ENCODE measurements around the gene BAG1.

BAG1 gene

DNA sequence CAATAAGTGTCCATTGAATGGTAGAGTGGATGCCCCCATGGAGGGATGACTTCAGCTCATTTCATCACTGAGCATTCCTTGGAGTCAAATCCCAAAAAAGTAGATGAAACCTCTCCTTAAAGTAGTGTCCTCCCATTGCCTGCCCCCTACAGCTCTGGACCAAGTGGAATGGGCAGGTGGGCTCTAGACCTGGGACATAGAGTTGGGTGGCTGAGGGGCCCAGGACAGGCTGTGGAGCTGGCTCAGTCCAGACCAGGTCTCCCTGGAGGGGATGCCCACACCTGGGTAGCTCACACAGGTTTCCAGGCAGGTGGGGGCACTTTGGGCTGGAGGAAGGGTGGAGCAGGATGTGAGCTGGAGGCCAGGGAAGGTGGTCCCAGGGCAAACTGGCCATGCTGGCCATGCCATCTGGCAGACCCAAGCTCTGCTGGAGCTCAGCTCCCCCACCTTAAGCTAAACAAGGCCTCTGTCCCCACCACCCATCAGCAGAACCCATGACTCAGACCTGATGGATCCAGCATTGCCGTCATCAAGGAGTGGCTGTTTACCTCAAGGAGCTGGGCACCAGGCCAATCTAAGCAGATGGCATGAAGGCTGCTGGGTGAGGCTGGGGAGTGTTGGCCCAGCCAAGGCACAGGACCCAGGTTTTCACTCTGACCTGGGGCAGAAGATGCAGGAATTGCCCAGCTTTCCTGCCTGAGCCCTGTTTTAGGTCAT lies 30.7 kb downstream of the BAG1 start:
- H4K20me1 ChIP-seq (ENCODE audit: low read depth, low read length), result no peaks in the 10 kb centered on the region
- H3K79me2 ChIP-seq (ENCODE audit: insufficient read depth, low read length), result no peaks in the 10 kb centered on the region
- H3K4me3 ChIP-seq (ENCODE audit: insufficient read depth, low read length, poor library complexity, severe bottlenecking), result no peak overlapping the region
- H3K9ac ChIP-seq (ENCODE audit: low read length), result no peak overlapping the region
- H3K27me3 ChIP-seq (ENCODE audit: low read length), result no peaks in the 10 kb centered on the region
- H3K27ac ChIP-seq (ENCODE audit: low read depth, low read length), result no peak overlapping the region
- H3F3A ChIP-seq (ENCODE audit: insufficient read depth), result no peaks in the 10 kb centered on the region
- H3K9me3 ChIP-seq (ENCODE audit: insufficient read depth, low read length), result no peaks in the 10 kb centered on the region
- H3K4me2 ChIP-seq (ENCODE audit: low read depth, low read length, poor library complexity, severe bottlenecking), result no peak overlapping the region
- no peak overlapping the region for H2AFZ ChIP-seq (ENCODE audit: low read depth, low read length, severe bottlenecking)
- no peaks in the 10 kb centered on the region for H3K9me2 ChIP-seq (replicated peaks; ENCODE audit: insufficient read depth, low read length)
- H3K36me3 ChIP-seq (ENCODE audit: low read length), result no peaks in the 10 kb centered on the region
- no peak for TF ChIP-seq EZH2phosphoT487 (conservative IDR thresholded peaks at IDR 0.05; ENCODE audit: low read length)

DNA sequence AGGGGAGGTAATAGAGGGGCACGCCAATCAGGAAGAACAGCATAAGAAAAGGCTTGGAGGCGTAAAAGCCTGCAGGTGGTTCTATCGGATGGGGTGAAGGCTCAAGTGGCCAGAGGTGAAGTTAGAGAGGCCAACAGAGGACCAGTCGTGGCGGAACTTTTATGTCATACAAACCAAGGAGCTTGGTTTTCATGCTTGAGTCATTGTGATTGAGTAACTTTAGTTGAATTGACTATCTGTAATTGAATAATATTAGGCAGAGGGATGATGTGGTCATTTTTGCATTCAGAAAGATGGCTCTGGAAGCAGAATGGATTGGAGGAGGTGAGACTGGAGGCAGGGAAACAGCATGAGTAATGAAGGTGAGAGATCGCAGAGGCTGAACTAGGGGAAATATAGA lies 31.7 kb downstream of the BAG1 start:
- no peak overlapping the region for H3K4me2 ChIP-seq (ENCODE audit: low read depth, low read length, poor library complexity, severe bottlenecking)
- no peaks in the 10 kb centered on the region for H3K9me2 ChIP-seq (replicated peaks; ENCODE audit: insufficient read depth, low read length)
- no peaks in the 10 kb centered on the region for H3K27me3 ChIP-seq (ENCODE audit: low read length)

GRCh38 chr9:33231623-33231942 lies 32.9 kb downstream of the BAG1 start:
- no peak overlapping the region for H2AFZ ChIP-seq (ENCODE audit: low read depth, low read length, severe bottlenecking)
- H3K4me2 ChIP-seq (ENCODE audit: low read depth, low read length, poor library complexity, severe bottlenecking), result no peak overlapping the region

More for the DNA sequence above, 31.7 kb downstream of the BAG1 start:
- no peak overlapping the region for H3K4me3 ChIP-seq (ENCODE audit: insufficient read depth, low read length, poor library complexity, severe bottlenecking)
- no peaks in the 10 kb centered on the region for H3K79me2 ChIP-seq (ENCODE audit: insufficient read depth, low read length)
- H3K36me3 ChIP-seq (ENCODE audit: low read length), result no peaks in the 10 kb centered on the region
- no peaks in the 10 kb centered on the region for H4K20me1 ChIP-seq (ENCODE audit: low read depth, low read length)
- no peaks in the 10 kb centered on the region for H3F3A ChIP-seq (ENCODE audit: insufficient read depth)
- H3K9ac ChIP-seq (ENCODE audit: low read length), result no peak overlapping the region
- H2AFZ ChIP-seq (ENCODE audit: low read depth, low read length, severe bottlenecking), result no peak overlapping the region
- no peaks in the 10 kb centered on the region for H3K9me3 ChIP-seq (ENCODE audit: insufficient read depth, low read length)
- TF ChIP-seq, protein P1, sequence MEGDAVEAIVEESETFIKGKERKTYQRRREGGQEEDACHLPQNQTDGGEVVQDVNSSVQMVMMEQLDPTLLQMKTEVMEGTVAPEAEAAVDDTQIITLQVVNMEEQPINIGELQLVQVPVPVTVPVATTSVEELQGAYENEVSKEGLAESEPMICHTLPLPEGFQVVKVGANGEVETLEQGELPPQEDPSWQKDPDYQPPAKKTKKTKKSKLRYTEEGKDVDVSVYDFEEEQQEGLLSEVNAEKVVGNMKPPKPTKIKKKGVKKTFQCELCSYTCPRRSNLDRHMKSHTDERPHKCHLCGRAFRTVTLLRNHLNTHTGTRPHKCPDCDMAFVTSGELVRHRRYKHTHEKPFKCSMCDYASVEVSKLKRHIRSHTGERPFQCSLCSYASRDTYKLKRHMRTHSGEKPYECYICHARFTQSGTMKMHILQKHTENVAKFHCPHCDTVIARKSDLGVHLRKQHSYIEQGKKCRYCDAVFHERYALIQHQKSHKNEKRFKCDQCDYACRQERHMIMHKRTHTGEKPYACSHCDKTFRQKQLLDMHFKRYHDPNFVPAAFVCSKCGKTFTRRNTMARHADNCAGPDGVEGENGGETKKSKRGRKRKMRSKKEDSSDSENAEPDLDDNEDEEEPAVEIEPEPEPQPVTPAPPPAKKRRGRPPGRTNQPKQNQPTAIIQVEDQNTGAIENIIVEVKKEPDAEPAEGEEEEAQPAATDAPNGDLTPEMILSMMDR (IDR thresholded peaks at IDR 0.05; ENCODE audit: insufficient read depth, low read length, poor library complexity, severe bottlenecking), result no peak
- TF ChIP-seq EZH2phosphoT487 (conservative IDR thresholded peaks at IDR 0.05; ENCODE audit: low read length), result no peak
- no peak overlapping the region for H3K27ac ChIP-seq (ENCODE audit: low read depth, low read length)

More at GRCh38 chr9:33231623-33231942, 32.9 kb downstream of the BAG1 start:
- Histone ChIP-seq H3K9me3 (ENCODE audit: insufficient read depth, low read length) (no peaks in the 10 kb centered on the region), H3K27me3 (ENCODE audit: low read length) (no peaks in the 10 kb centered on the region), H3K27ac (ENCODE audit: low read depth, low read length) (no peak overlapping the region), H3K9ac (ENCODE audit: low read length) (no peak overlapping the region), H4K20me1 (ENCODE audit: low read depth, low read length) (no peaks in the 10 kb centered on the region), H3K4me3 (ENCODE audit: insufficient read depth, low read length, poor library complexity, severe bottlenecking) (no peak overlapping the region), H3K79me2 (ENCODE audit: insufficient read depth, low read length) (no peaks in the 10 kb centered on the region), H3K9me2 (replicated peaks; ENCODE audit: insufficient read depth, low read length) (no peaks in the 10 kb centered on the region), H3F3A (ENCODE audit: insufficient read depth) (no peaks in the 10 kb centered on the region), H3K36me3 (ENCODE audit: low read length) (no peaks in the 10 kb centered on the region)
- no peak for TF ChIP-seq EZH2phosphoT487 (conservative IDR thresholded peaks at IDR 0.05; ENCODE audit: low read length)
- TF ChIP-seq, protein P1 (IDR thresholded peaks at IDR 0.05; ENCODE audit: insufficient read depth, low read length, poor library complexity, severe bottlenecking), result no peak

Data from SU-DHL-6 (cell line).